ENCODE results near the gene ZNF862. TPM values are rescaled to one million over a fixed set of nuclear protein-coding genes. Genes with fewer than 3 reads are reported as not detected.

Gene ZNF862
- total RNA-seq, 1 experiment from 2014 or later = 1.9 TPM

DNA sequence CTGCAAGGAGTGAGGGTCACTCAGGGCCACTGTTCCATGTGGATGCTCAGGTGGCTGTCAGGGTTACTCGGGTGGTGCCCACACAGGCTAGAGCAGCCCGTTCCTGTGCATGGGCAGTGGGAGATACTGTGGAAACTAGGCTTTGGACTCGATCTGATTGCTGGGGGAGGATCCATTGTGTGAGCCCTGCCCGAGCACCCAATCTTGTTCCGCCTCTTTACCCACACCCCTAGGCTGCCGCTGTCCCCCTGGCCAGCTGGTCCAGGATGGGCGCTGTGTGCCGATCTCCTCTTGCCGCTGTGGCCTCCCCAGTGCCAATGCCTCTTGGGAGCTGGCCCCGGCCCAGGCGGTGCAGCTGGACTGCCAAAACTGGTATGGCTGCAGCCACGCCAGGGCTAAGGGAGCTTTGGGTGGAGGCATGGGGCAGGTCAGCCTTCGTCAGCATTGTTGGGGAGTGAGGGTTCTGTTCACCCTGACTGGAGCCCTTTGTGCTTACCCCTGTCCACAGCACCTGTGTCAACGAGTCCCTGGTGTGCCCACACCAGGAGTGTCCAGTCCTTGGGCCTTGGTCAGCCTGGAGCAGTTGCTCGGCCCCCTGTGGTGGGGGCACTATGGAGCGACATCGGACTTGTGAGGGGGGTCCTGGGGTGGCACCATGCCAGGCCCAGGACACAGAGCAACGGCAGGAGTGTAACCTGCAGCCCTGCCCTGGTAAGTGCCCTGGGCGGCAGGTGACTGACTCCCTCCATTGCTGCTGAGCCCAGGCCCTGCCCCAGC is 12.4 kb upstream of the ZNF862 start:
- Histone ChIP-seq H3K4me2 (ENCODE audit: insufficient read depth, insufficient read length, low read length) (no peak overlapping the region), H3K79me1 (ENCODE audit: insufficient read depth, low read depth, low read length, poor library complexity, severe bottlenecking) (no peaks in the 10 kb centered on the region), H3T11ph (ENCODE audit: low read length) (no peak overlapping the region), H3K27me3 (ENCODE audit: insufficient read depth, low read length) (no peaks in the 10 kb centered on the region), H2BK20ac (ENCODE audit: low read depth, low read length, poor library complexity, severe bottlenecking) (no peak overlapping the region), H2AFZ (ENCODE audit: low read length) (no peak overlapping the region), H3K23me2 (ENCODE audit: insufficient read length, low read depth, low read length, poor library complexity, severe bottlenecking) (no peaks in the 10 kb centered on the region), H3K23ac (ENCODE audit: insufficient read length, low read depth, low read length) (no peak overlapping the region), H4K20me1 (ENCODE audit: control insufficient read depth, insufficient read depth, insufficient read length) (no peaks in the 10 kb centered on the region), H2BK120ac (ENCODE audit: low read depth, low read length, poor library complexity, severe bottlenecking) (no peak overlapping the region), H3K18ac (ENCODE audit: insufficient read length, low read depth, low read length) (no peak overlapping the region), H3K79me2 (ENCODE audit: insufficient read depth, low read length) (no peaks in the 10 kb centered on the region), H3K14ac (ENCODE audit: insufficient read depth, low read length) (no peak overlapping the region; the same call in 1 of the 2 replicates), H3K9ac (ENCODE audit: extremely low read depth, insufficient read length, low read length) (no peak overlapping the region), H2BK15ac (ENCODE audit: low read depth, low read length) (no peak overlapping the region), H3K4ac (ENCODE audit: low read depth, low read length) (no peak overlapping the region), H2AK5ac (ENCODE audit: insufficient read length, low read length) (no peak overlapping the region), H3K56ac (ENCODE audit: insufficient read length, low read depth, low read length) (no peak overlapping the region), H2BK5ac (ENCODE audit: insufficient read length, low read length) (no peak overlapping the region), H3K9me3 (ENCODE audit: control insufficient read depth, low read depth, low read length) (no peaks in the 10 kb centered on the region), H3K4me1 (ENCODE audit: insufficient read depth, low read length) (no peaks in the 10 kb centered on the region), H2BK12ac (ENCODE audit: insufficient read length, low read depth, low read length) (no peak overlapping the region), H4K8ac (replicated peaks; ENCODE audit: insufficient read length, low read depth, low read length) (no peak overlapping the region), H4K91ac (ENCODE audit: insufficient read length, low read depth, low read length) (no peak overlapping the region), H3K27ac (ENCODE audit: insufficient read length, low read depth, low read length) (no peak overlapping the region), H4K5ac (ENCODE audit: insufficient read length, low read depth, low read length) (no peak overlapping the region)
- H3K27ac Mint-ChIP-seq = no peak overlapping the region
- peaks cover 13% of the 10 kb centered on the region for H3K27me3 Mint-ChIP-seq (ENCODE audit: low read depth)
- peaks cover 8 to 13% of the 10 kb centered on the region in 2 experiments; a peak in 4 of 5 replicates for H3K9me3 Mint-ChIP-seq
- no CpG with 5 or more reads among the region's 19 CpGs for WGBS (ENCODE audit: extremely low coverage, insufficient read length, low lambda C conversion rate)
- no peak for TF ChIP-seq CTCF (conservative IDR thresholded peaks at IDR 0.05)
- H3K4me1 Mint-ChIP-seq = peaks cover 0 to 4% of the 10 kb centered on the region in 2 experiments; a peak in 2 of 4 replicates
- H3K4me3 Mint-ChIP-seq = no peak overlapping the region
- peaks cover 0 to 4% (median 0%) of the 10 kb centered on the region in 3 experiments; a peak in 1 of 7 replicates for H3K36me3 Mint-ChIP-seq (ENCODE audit: insufficient read depth in 1 of 3, low read depth in 3 of 3)
- no peak for DNase-seq

Measured in H9 (cell line).